ENCODE results near the gene AHNAK2. TPM values are rescaled to one million over a fixed set of nuclear protein-coding genes. Genes with fewer than 3 reads are reported as not detected.
A peak's percentile ranks its signal among the peaks of the same experiment; 100 is the strongest.

The AHNAK2 gene
- total and polyA plus RNA-seq, 3 experiments from 2014 or later, result 0.04 TPM; not detected in 2

DNA sequence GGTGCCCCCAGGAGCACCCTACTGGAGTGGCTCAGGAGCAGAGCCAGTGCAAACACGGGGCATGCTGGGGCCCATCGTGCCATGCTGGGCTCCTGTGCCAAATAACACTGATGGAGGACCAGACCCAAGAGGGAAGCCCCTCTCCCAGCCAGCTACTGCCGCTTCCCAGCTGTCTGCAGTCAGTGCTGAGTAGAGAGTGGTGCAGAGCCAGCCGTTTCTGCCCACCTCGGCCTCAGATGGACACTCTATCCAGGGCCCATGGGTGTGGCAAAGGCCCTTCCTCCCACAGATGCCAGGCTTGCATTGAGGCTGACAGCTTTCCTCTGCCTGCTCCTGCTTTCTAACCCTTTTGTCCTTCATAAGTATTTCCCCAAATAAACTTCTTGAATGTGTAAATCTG, 20.6 kb upstream of the AHNAK2 start:
- POLR2A ChIA-PET, result no interaction called here
- peak overlapping the region in 3 of 8 donors; percentile 38 to 50 (median 42) for H3K27ac Mint-ChIP-seq
- CTCF ChIA-PET, result interaction anchor here (1.0 to 3.6 kb wide), 3 partner anchors 47 to 92 kb away, joined by 3 to 13 read pairs (median 4); no protein-coding TSS in a partner anchor

DNA sequence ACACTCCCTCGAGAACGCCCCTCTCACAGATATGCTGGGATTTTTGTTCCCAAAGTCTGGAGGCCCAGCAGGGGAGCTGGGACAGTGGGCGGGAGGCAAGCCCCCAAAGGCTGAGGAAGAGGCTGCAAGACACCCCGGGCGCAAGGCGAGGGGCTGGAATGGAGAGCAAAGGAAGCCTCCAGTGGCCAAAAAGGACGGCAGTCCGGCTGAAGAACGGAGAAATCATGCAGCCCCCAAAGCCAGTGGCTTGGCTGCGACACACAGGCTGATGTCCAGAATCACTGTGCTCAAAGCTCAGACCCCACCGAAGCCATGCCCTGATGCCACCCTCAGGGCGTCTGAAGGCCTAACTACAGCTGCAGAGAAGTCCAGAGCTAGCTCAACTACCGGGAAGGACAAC, 18.3 kb upstream of the AHNAK2 start:
- Mint-ChIP-seq H3K9me3 (no peaks in the 10 kb centered on the region), H3K36me3 (no peaks in the 10 kb centered on the region), H3K4me3 (no peak overlapping the region), H3K27me3 (no peaks in the 10 kb centered on the region), H3K4me1 (no peaks in the 10 kb centered on the region), H3K27ac (no peak overlapping the region)
- Histone ChIP-seq H3K27ac (ENCODE audit: low read depth, low read length) (no peak overlapping the region), H3K4me3 (ENCODE audit: low read length) (no peak overlapping the region), H3K27me3 (ENCODE audit: insufficient read depth, low read length, poor library complexity, severe bottlenecking) (no peaks in the 10 kb centered on the region), H3K36me3 (ENCODE audit: insufficient read depth, low read length) (no peaks in the 10 kb centered on the region), H3K4me1 (ENCODE audit: insufficient read depth, low read length) (no peaks in the 10 kb centered on the region), H3K9me3 (ENCODE audit: low read length) (no peaks in the 10 kb centered on the region)
- no peak for DNase-seq
- ChIA-PET POLR2A (no interaction called here), CTCF (interaction anchor here (3.6 kb wide), 1 partner anchor 49 kb away, joined by 13 read pairs; no protein-coding TSS in a partner anchor)

More for the DNA sequence above, 20.6 kb upstream of the AHNAK2 start:
- Histone ChIP-seq H3K27ac (ENCODE audit: low read depth, low read length) (no peak overlapping the region), H3K9me3 (ENCODE audit: low read length) (no peaks in the 10 kb centered on the region), H3K4me1 (ENCODE audit: insufficient read depth, low read length) (no peaks in the 10 kb centered on the region), H3K27me3 (ENCODE audit: insufficient read depth, low read length, poor library complexity, severe bottlenecking) (no peaks in the 10 kb centered on the region), H3K36me3 (ENCODE audit: insufficient read depth, low read length) (no peaks in the 10 kb centered on the region), H3K4me3 (ENCODE audit: low read length) (no peak overlapping the region)
- H3K36me3 Mint-ChIP-seq, result no peaks in the 10 kb centered on the region
- no peak overlapping the region for H3K4me3 Mint-ChIP-seq
- no peaks in the 10 kb centered on the region for H3K27me3 Mint-ChIP-seq
- no peak for DNase-seq
- H3K9me3 Mint-ChIP-seq, result no peaks in the 10 kb centered on the region
- H3K4me1 Mint-ChIP-seq, result no peaks in the 10 kb centered on the region

DNA sequence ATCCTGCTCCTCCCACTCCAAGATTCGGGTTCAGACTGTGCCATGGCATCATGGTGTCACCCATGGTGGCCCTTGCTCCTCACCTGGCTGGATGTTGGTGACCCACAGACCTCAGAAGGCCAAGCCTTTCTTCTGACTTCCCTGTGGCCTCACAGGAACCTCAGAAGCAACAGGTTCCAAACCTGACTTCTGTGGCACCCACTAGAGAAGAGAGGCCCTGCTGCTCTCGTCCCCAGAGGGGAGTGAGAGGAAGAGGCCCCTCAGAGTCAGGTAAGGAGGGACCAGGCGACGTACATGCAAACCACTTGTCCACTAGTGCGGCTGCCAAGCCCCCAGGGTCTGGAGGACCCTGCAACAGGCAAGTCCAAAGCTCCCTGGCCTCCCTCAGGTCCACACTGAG, 17.9 kb upstream of the AHNAK2 start:
- Mint-ChIP-seq H3K4me1 (no peaks in the 10 kb centered on the region), H3K36me3 (no peaks in the 10 kb centered on the region), H3K9me3 (no peaks in the 10 kb centered on the region), H3K4me3 (no peak overlapping the region), H3K27me3 (no peaks in the 10 kb centered on the region), H3K27ac (no peak overlapping the region)
- Histone ChIP-seq H3K4me1 (ENCODE audit: insufficient read depth, low read length) (no peaks in the 10 kb centered on the region), H3K9me3 (ENCODE audit: low read length) (no peaks in the 10 kb centered on the region), H3K27me3 (ENCODE audit: insufficient read depth, low read length, poor library complexity, severe bottlenecking) (no peaks in the 10 kb centered on the region), H3K27ac (ENCODE audit: low read depth, low read length) (no peak overlapping the region), H3K4me3 (ENCODE audit: low read length) (no peak overlapping the region), H3K36me3 (ENCODE audit: insufficient read depth, low read length) (no peaks in the 10 kb centered on the region)
- ChIA-PET POLR2A (no interaction called here), CTCF (interaction anchor here (3.6 kb wide), 1 partner anchor 49 kb away, joined by 13 read pairs; no protein-coding TSS in a partner anchor)
- DNase-seq, result no peak

DNA sequence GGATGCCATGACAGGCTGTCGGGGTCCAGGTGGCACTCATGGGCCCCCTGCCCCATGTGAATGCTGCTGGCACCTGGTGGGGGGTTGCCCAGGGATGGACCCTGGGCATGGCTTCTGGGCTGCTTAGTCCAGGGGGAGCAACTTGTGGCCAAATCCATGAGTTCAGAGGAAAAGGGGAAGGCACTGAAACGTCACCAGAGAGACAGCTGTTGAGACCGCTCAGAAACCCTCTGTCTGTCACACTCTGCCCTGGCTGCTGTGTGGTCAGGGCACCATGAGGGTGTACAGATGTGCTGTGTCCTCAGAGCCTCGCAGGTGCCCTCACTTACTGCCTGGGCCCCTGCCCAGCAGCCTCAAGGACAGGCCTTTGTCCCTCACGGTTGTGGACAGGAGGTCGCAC, 16.8 kb upstream of the AHNAK2 start:
- Histone ChIP-seq H3K4me3 (ENCODE audit: low read length) (no peak overlapping the region), H3K27ac (ENCODE audit: low read depth, low read length) (no peak overlapping the region), H3K27me3 (ENCODE audit: insufficient read depth, low read length, poor library complexity, severe bottlenecking) (no peaks in the 10 kb centered on the region), H3K9me3 (ENCODE audit: low read length) (no peaks in the 10 kb centered on the region), H3K36me3 (ENCODE audit: insufficient read depth, low read length) (no peaks in the 10 kb centered on the region), H3K4me1 (ENCODE audit: insufficient read depth, low read length) (no peaks in the 10 kb centered on the region)
- POLR2A ChIA-PET, result no interaction called here
- DNase-seq, result no peak
- Mint-ChIP-seq H3K36me3 (no peaks in the 10 kb centered on the region), H3K9me3 (no peaks in the 10 kb centered on the region), H3K27me3 (no peaks in the 10 kb centered on the region), H3K4me3 (no peak overlapping the region), H3K4me1 (no peaks in the 10 kb centered on the region), H3K27ac (no peak overlapping the region)
- CTCF ChIA-PET, result interaction anchor here (1.8 kb wide), 1 partner anchor 11 kb away, joined by 6 read pairs; no protein-coding TSS in a partner anchor

DNA sequence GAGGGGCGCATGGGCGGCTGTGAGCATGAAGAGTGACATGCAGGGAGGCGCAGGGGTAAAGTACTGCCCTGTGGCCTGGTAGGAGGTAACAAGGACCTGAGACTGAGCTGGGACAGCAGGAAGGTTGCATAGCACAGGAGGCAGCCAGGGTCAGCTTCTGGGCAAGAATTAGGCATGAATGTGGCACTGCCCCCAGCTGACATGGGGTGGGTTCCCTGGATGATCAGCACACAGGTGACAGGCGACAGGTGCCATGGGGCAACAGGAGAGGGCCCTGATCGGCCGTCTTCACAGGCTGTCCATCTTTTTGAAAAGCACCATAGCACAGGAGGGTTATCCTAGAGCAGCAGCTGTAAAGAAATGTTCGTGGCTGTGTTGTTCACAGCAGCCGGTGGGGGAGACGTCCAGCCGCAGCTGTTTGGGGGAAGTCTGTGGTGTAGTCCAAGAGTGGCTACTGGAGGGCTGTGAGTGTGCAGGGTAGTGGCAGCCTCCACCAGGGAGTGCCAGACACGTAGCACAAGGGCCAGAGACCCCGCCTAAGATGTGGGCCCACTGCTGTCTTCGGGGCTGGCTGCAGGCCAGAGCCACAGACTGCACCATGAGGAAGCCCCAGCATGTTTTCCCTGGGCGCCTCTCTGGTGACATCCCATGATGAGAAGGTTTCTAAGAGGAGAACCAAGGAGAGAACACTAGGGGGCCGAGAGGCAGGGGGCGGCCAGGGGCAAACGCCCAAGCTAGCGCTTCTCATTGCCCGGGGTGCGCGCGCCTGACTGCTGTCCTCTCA, 15.8 kb upstream of the AHNAK2 start:
- POLR2A ChIA-PET, result interaction anchor here (1.5 kb wide), 1 partner anchor 23 kb away, joined by 3 read pairs; no protein-coding TSS in a partner anchor
- DNase-seq, result no peak
- Histone ChIP-seq H3K9me3 (ENCODE audit: low read length) (no peaks in the 10 kb centered on the region), H3K36me3 (ENCODE audit: insufficient read depth, low read length) (no peaks in the 10 kb centered on the region), H3K4me3 (ENCODE audit: low read length) (no peak overlapping the region), H3K27ac (ENCODE audit: low read depth, low read length) (no peak overlapping the region), H3K27me3 (ENCODE audit: insufficient read depth, low read length, poor library complexity, severe bottlenecking) (no peaks in the 10 kb centered on the region), H3K4me1 (ENCODE audit: insufficient read depth, low read length) (no peaks in the 10 kb centered on the region)
- no peaks in the 10 kb centered on the region for H3K9me3 Mint-ChIP-seq
- no peaks in the 10 kb centered on the region for H3K36me3 Mint-ChIP-seq
- CTCF ChIA-PET, result interaction anchor here (0.8 to 1.8 kb wide), 3 partner anchors 12 to 52 kb away, joined by 3 to 6 read pairs (median 3); no protein-coding TSS in a partner anchor
- no peak overlapping the region for H3K4me3 Mint-ChIP-seq
- no peaks in the 10 kb centered on the region for H3K27me3 Mint-ChIP-seq
- H3K27ac Mint-ChIP-seq, result peak overlapping the region in 1 of 8 donors; percentile 33
- no peaks in the 10 kb centered on the region for H3K4me1 Mint-ChIP-seq

DNA sequence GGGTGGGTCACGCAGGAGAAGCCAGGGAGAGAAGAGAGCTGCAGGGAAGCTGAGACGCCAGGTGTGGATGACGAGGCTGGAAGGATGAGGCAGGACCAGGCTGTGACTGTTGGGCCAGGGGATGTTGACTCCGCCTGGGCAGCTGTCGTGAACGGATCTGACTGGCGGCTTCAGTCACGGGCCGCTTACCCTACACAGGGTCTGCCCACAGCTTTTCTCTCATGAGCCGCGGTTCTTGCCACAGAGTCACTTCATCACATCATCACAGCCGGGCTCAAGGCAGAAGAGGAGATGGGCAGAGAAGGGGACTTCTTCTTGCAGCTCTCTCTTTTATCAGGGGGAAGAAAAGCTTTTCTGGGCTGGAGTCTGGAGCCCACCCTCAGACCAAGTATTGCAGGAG, 15.1 kb upstream of the AHNAK2 start:
- Histone ChIP-seq H3K27ac (ENCODE audit: low read depth, low read length) (no peak overlapping the region), H3K27me3 (ENCODE audit: insufficient read depth, low read length, poor library complexity, severe bottlenecking) (no peaks in the 10 kb centered on the region), H3K9me3 (ENCODE audit: low read length) (no peaks in the 10 kb centered on the region), H3K36me3 (ENCODE audit: insufficient read depth, low read length) (no peaks in the 10 kb centered on the region), H3K4me3 (ENCODE audit: low read length) (no peak overlapping the region), H3K4me1 (ENCODE audit: insufficient read depth, low read length) (no peaks in the 10 kb centered on the region)
- Mint-ChIP-seq H3K27ac (peak overlapping the region in 2 of 8 donors; percentile 17 to 54), H3K27me3 (no peaks in the 10 kb centered on the region), H3K4me1 (no peaks in the 10 kb centered on the region), H3K4me3 (no peak overlapping the region), H3K9me3 (no peaks in the 10 kb centered on the region), H3K36me3 (no peaks in the 10 kb centered on the region)
- CTCF ChIA-PET, result interaction anchor here (0.8 to 1.8 kb wide), 3 partner anchors 12 to 53 kb away, joined by 3 to 6 read pairs (median 3); no protein-coding TSS in a partner anchor
- POLR2A ChIA-PET, result interaction anchor here (1.5 kb wide), 1 partner anchor 23 kb away, joined by 3 read pairs; no protein-coding TSS in a partner anchor
- DNase-seq, result no peak

DNA sequence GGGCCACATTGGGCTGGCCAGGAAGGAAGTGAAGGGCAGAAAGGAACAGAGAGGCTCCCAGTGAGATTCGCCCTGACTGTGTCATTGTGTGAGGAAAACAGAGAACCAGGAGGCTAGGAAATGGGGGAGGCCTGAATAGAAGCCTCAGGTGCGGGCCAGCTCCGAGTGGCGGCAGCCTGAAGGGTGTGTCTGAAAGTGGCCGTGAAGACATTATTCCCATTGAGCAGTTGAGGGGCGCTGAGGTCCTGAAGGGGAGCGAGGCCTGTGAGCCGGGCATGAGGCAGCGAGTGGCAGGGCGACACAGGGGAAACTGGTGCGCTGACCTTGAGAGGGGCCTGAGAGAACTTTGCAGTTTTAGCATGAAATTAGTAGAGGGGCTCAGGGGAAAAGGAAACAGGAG, 14.3 kb upstream of the AHNAK2 start:
- Histone ChIP-seq H3K27ac (ENCODE audit: low read depth, low read length) (no peak overlapping the region), H3K9me3 (ENCODE audit: low read length) (no peaks in the 10 kb centered on the region), H3K36me3 (ENCODE audit: insufficient read depth, low read length) (no peaks in the 10 kb centered on the region), H3K27me3 (ENCODE audit: insufficient read depth, low read length, poor library complexity, severe bottlenecking) (no peaks in the 10 kb centered on the region), H3K4me3 (ENCODE audit: low read length) (no peak overlapping the region), H3K4me1 (ENCODE audit: insufficient read depth, low read length) (no peaks in the 10 kb centered on the region)
- peak overlapping the region in 1 of 8 donors; percentile 60 for H3K27ac Mint-ChIP-seq
- H3K9me3 Mint-ChIP-seq, result no peaks in the 10 kb centered on the region
- ChIA-PET CTCF (interaction anchor here (1.0 kb wide), 1 partner anchor 54 kb away, joined by 3 read pairs; no protein-coding TSS in a partner anchor), POLR2A (interaction anchor here (1.5 kb wide), 1 partner anchor 24 kb away, joined by 3 read pairs; no protein-coding TSS in a partner anchor)
- no peaks in the 10 kb centered on the region for H3K4me1 Mint-ChIP-seq
- no peak for DNase-seq
- H3K27me3 Mint-ChIP-seq, result no peaks in the 10 kb centered on the region
- no peaks in the 10 kb centered on the region for H3K36me3 Mint-ChIP-seq
- H3K4me3 Mint-ChIP-seq, result peak overlapping the region in 1 of 7 donors; percentile 71

DNA sequence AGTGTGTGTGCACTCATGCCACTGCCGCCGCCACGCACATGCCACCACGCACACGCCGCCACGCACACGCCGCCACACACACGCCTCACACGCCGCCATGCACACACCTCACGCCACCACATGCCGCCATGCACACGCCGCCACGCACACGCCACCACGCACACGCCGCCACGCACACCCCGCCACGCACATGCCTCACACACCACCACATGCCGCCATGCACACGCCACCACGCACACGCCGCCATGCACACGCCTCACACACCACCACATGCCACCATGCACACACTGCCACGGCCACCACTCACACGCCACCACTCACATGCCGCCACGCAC, 13.7 kb upstream of the AHNAK2 start:
- POLR2A ChIA-PET, result no interaction called here
- peak overlapping the region in 1 of 7 donors; percentile 71 for H3K4me3 Mint-ChIP-seq
- H3K9me3 Mint-ChIP-seq, result no peaks in the 10 kb centered on the region
- H3K27ac Mint-ChIP-seq, result peak overlapping the region in 2 of 8 donors; percentile 60 to 61
- peaks cover 0 to 3% of the 10 kb centered on the region in 2 donors for H3K27me3 Mint-ChIP-seq
- H3K27ac ChIP-seq (ENCODE audit: low read depth, low read length), result no peak overlapping the region
- H3K4me3 ChIP-seq (ENCODE audit: low read length), result no peak overlapping the region
- peaks cover 0 to 3% (median 3%) of the 10 kb centered on the region in 3 donors for H3K4me1 Mint-ChIP-seq
- no peaks in the 10 kb centered on the region for H3K36me3 Mint-ChIP-seq
- H3K4me1 ChIP-seq (ENCODE audit: insufficient read depth, low read length), result no peaks in the 10 kb centered on the region
- H3K36me3 ChIP-seq (ENCODE audit: insufficient read depth, low read length), result no peaks in the 10 kb centered on the region
- CTCF ChIA-PET, result interaction anchor here (1.0 kb wide), 1 partner anchor 55 kb away, joined by 3 read pairs; no protein-coding TSS in a partner anchor
- H3K9me3 ChIP-seq (ENCODE audit: low read length), result no peaks in the 10 kb centered on the region
- no peak for DNase-seq
- H3K27me3 ChIP-seq (ENCODE audit: insufficient read depth, low read length, poor library complexity, severe bottlenecking), result no peaks in the 10 kb centered on the region
